GM23338 (cell line): ENCODE results near the gene ABCD1. TPM values are rescaled to one million over a fixed set of nuclear protein-coding genes. Genes with fewer than 3 reads are reported as not detected.

Source experiments
- ATAC-seq: fragments of 200-7000 bp; cut with Tn5 transposase; 3 replicates; pipeline ENCODE4 v1.9.1; 2020
- DNase-seq: peaks from one replicate; pipeline ENCODE4 v3.0.0-alpha.2; 2015; ENCODE audit warnings: low spot score
- H2AFZ ChIP-seq: fragments of 200-600 bp; sonication (generic); 2 replicates; pipeline ENCODE4 v1.8.0; 2016; ENCODE audit warnings: antibody characterized with exemption, mild to moderate bottlenecking, moderate library complexity
- H3F3A ChIP-seq: fragments of 200-600 bp; sonication (generic); replicated peaks from 2 replicates; pipeline ENCODE4 v1.8.0; 2017; ENCODE audit warnings: antibody characterized with exemption, mixed run types, low read depth
- H3K27ac ChIP-seq: fragments of 200-600 bp; sonication (generic); 2 replicates; pipeline ENCODE4 v1.6.1; 2016; ENCODE audit warnings: low read depth
- H3K27me3 ChIP-seq: fragments of 200-600 bp; sonication (generic); 2 replicates; pipeline ENCODE4 v1.8.0; 2016; ENCODE audit warnings: mild to moderate bottlenecking, mixed run types, moderate library complexity; ENCODE audit not compliant: insufficient read depth
- H3K36me3 ChIP-seq: fragments of 200-600 bp; sonication (generic); 2 replicates; pipeline ENCODE4 v1.8.0; 2016; ENCODE audit warnings: mild to moderate bottlenecking; ENCODE audit not compliant: insufficient read depth
- H3K4me1 ChIP-seq: fragments of 200-600 bp; sonication (generic); 2 replicates; pipeline ENCODE4 v1.8.0; 2016; ENCODE audit warnings: mild to moderate bottlenecking, moderate library complexity; ENCODE audit not compliant: insufficient read depth
- H3K4me2 ChIP-seq: fragments of 200-600 bp; sonication (generic); 2 replicates; pipeline ENCODE4 v1.7.1; 2017; ENCODE audit warnings: mixed run types
- H3K4me3 ChIP-seq: fragments of 200-600 bp; sonication (generic); 2 replicates; pipeline ENCODE4 v1.6.1; 2016; ENCODE audit warnings: mixed run types
- H3K79me2 ChIP-seq: fragments of 200-600 bp; sonication (generic); replicated peaks from 2 replicates; pipeline ENCODE4 v1.8.0; 2017; ENCODE audit warnings: mild to moderate bottlenecking; ENCODE audit not compliant: insufficient read depth
- H3K9me2 ChIP-seq: fragments of 200-600 bp; sonication (generic); 2 replicates; pipeline ENCODE4 v1.8.0; 2017; ENCODE audit not compliant: insufficient read depth
- H4K20me1 ChIP-seq: fragments of 200-600 bp; sonication (generic); replicated peaks from 2 replicates; pipeline ENCODE4 v1.8.0; 2017; ENCODE audit warnings: mild to moderate bottlenecking; ENCODE audit not compliant: insufficient read depth
- H3K27ac Mint-ChIP-seq: 2 replicates; pipeline ENCODE4 v1.8.0; 2020; ENCODE audit warnings: inconsistent platforms, mild to moderate bottlenecking, moderate library complexity, mixed read lengths
- H3K27me3 Mint-ChIP-seq: 3 replicates; pipeline ENCODE4 v1.8.0; 2022; ENCODE audit warnings: low read depth, mild to moderate bottlenecking, moderate library complexity, mixed read lengths, inconsistent platforms; ENCODE audit not compliant: insufficient read depth, poor library complexity
- H3K36me3 Mint-ChIP-seq: 3 replicates; pipeline ENCODE4 v1.8.0; 2021; ENCODE audit warnings: low read depth, mild to moderate bottlenecking, inconsistent platforms, moderate library complexity, mixed read lengths
- H3K4me1 Mint-ChIP-seq: 3 replicates; pipeline ENCODE4 v1.8.0; 2020; ENCODE audit warnings: mild to moderate bottlenecking, inconsistent platforms, mixed read lengths
- H3K4me3 Mint-ChIP-seq: 3 replicates; pipeline ENCODE4 v1.8.0; 2021; ENCODE audit warnings: moderate library complexity, mild to moderate bottlenecking, inconsistent platforms, mixed read lengths
- H3K9me3 Mint-ChIP-seq: 3 replicates; pipeline ENCODE4 v1.8.0; 2020; ENCODE audit warnings: moderate library complexity, mild to moderate bottlenecking, inconsistent platforms, mixed read lengths
- CREB1 ChIP-seq: fragments of 250-450 bp; sonication (Bioruptor Pico); IDR thresholded peaks from 2 replicates; pipeline ENCODE4 v1.5.0; 2020; ENCODE audit warnings: low read depth, mild to moderate bottlenecking, moderate library complexity
- EZH2phosphoT487 ChIP-seq: fragments of 200-600 bp; sonication (generic); IDR thresholded peaks from one replicate; pipeline ENCODE4 v1.8.1; 2018; ENCODE audit warnings: antibody characterized with exemption; ENCODE audit not compliant: unreplicated experiment
- JUNB ChIP-seq: IDR thresholded peaks from one replicate; pipeline ENCODE4 v1.6.1; 2016; ENCODE audit warnings: antibody characterized with exemption; ENCODE audit not compliant: unreplicated experiment
- NANOG ChIP-seq: IDR thresholded peaks from 2 replicates; pipeline ENCODE4 v1.6.1; 2016; ENCODE audit warnings: antibody characterized with exemption, borderline replicate concordance
- STAT1 ChIP-seq: IDR thresholded peaks from one replicate; pipeline ENCODE4 v1.6.1; 2016; ENCODE audit warnings: antibody characterized with exemption; ENCODE audit not compliant: unreplicated experiment
- ZNF114 ChIP-seq: fragments of 250-450 bp; sonication (Bioruptor Pico); IDR thresholded peaks from 2 replicates; pipeline ENCODE4 v1.5.0; 2020; ENCODE audit warnings: mild to moderate bottlenecking, moderate library complexity
- ZNF331 ChIP-seq: fragments of 250-450 bp; sonication (Bioruptor Pico); IDR thresholded peaks from 2 replicates; pipeline ENCODE4 v1.5.0; 2020; ENCODE audit warnings: low read depth, mild to moderate bottlenecking, moderate library complexity
- polyA plus RNA-seq: library from polyadenylated mRNA; unstranded; fragments of >200 nt; fragmentation: Nextera tagmentation; extraction: Ambion mirVana; gene quantifications from 2 replicates; pipeline ENCODE4 v1.2.1, GENCODE V29; 2016
- total RNA-seq: library from RNA; depleted of rRNA; stranded (reverse); fragments of >200 nt; shearing (Covaris generic); gene quantifications from 2 replicates; pipeline ENCODE4 v1.2.3, GENCODE V29; 2014
- TF ChIP-seq, protein P1 (sequence below): IDR thresholded peaks from one replicate; pipeline ENCODE4 v1.6.1; 2018; ENCODE audit warnings: antibody characterized with exemption; ENCODE audit not compliant: unreplicated experiment
- TF ChIP-seq, protein P2 (sequence below), 2 experiments: fragments of 200-600 bp in 1 of 2; sonication (generic) in 1 of 2; conservative IDR thresholded peaks; 2 replicates each; pipeline versions ENCODE4 v1.5.1 to v1.6.1; 2016 to 2017; ENCODE audit warnings: antibody characterized with exemption in 2 of 2, low read depth in 2 of 2, mild to moderate bottlenecking in 2 of 2, moderate library complexity in 1 of 2

Gene ABCD1
- total and polyA plus RNA-seq, 2 experiments from 2014 or later = 2.4 to 8.9 TPM

DNA sequence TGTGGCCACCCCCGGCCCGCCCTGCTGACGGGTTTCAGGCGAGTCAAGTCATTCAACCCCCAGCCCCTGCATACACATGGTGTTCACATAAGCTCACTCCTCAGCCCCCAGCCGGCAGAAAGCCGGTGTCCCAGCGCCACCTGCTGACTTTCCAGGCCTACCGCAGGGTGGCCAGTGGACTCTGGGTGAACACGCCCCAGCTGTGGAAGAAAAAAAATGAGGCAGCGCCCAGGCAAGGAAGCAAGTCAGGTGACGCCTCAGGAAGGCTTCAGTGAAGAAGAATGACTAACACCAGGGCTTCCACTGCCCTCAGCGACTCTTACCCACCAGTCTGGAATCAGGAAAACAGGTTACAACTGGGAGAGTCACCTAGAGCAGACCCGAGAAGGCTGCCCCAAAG is 16.2 kb upstream of the ABCD1 start (continued):
- TF ChIP-seq, protein P1, sequence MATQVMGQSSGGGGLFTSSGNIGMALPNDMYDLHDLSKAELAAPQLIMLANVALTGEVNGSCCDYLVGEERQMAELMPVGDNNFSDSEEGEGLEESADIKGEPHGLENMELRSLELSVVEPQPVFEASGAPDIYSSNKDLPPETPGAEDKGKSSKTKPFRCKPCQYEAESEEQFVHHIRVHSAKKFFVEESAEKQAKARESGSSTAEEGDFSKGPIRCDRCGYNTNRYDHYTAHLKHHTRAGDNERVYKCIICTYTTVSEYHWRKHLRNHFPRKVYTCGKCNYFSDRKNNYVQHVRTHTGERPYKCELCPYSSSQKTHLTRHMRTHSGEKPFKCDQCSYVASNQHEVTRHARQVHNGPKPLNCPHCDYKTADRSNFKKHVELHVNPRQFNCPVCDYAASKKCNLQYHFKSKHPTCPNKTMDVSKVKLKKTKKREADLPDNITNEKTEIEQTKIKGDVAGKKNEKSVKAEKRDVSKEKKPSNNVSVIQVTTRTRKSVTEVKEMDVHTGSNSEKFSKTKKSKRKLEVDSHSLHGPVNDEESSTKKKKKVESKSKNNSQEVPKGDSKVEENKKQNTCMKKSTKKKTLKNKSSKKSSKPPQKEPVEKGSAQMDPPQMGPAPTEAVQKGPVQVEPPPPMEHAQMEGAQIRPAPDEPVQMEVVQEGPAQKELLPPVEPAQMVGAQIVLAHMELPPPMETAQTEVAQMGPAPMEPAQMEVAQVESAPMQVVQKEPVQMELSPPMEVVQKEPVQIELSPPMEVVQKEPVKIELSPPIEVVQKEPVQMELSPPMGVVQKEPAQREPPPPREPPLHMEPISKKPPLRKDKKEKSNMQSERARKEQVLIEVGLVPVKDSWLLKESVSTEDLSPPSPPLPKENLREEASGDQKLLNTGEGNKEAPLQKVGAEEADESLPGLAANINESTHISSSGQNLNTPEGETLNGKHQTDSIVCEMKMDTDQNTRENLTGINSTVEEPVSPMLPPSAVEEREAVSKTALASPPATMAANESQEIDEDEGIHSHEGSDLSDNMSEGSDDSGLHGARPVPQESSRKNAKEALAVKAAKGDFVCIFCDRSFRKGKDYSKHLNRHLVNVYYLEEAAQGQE = no peak
- TF ChIP-seq CREB1 (CRISPR knock-in tag) = no peak
- TF ChIP-seq, protein P2, sequence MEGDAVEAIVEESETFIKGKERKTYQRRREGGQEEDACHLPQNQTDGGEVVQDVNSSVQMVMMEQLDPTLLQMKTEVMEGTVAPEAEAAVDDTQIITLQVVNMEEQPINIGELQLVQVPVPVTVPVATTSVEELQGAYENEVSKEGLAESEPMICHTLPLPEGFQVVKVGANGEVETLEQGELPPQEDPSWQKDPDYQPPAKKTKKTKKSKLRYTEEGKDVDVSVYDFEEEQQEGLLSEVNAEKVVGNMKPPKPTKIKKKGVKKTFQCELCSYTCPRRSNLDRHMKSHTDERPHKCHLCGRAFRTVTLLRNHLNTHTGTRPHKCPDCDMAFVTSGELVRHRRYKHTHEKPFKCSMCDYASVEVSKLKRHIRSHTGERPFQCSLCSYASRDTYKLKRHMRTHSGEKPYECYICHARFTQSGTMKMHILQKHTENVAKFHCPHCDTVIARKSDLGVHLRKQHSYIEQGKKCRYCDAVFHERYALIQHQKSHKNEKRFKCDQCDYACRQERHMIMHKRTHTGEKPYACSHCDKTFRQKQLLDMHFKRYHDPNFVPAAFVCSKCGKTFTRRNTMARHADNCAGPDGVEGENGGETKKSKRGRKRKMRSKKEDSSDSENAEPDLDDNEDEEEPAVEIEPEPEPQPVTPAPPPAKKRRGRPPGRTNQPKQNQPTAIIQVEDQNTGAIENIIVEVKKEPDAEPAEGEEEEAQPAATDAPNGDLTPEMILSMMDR (conservative IDR thresholded peaks at IDR 0.05; ENCODE audit: low read depth in 2 of 2) = peak; percentile 42 to 65

DNA sequence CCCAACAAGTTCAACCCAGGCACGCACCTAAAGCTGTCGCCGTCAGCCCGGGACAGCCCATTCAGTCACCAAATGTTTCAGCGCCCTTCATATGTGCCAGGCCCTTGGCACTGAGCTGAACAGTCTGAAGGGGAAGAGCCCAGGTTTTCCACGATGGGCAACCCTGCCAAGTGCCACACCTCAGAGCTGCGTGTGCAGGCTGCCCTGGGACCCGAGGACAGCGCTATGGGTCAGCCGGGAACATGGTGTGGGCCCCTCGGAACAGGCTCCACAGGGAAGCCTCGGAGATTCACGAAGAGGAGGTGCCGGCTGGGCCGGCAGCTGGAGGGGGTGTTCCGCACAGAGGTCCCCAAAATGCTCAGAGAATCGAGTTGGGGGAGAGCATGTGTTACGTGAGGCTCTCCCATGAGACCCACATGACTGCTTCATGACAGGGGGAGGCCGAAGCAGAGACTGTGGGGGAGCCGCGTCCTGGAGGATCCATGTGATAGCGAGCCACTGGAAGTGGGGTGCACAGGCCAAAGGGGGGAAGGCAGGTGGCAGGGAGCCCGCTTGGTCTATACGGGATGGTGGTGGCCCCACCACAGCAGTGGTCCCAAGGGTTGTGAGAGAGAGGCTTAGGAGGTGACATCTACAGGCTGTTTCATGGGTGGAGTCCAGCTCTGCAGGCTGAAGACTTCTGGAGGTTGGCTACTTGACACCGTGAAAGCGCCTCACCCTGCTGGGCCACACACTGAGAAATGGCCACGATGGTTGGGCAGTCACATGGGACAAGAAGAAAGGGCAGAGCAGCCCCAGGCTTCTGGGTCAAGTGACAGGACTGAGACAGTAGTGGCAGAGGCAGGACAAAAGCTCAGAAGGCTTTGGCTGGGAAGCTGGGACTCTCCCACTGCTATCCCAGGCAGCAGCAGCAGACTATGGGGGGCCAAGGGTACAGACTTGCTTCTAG is 14.7 kb upstream of the ABCD1 start:
- Mint-ChIP-seq H3K4me1 (peaks cover 9% of the 10 kb centered on the region), H3K4me3 (no peak overlapping the region), H3K9me3 (no peaks in the 10 kb centered on the region; the same call in 2 of the 3 replicates), H3K27me3 (peaks cover 1% of the 10 kb centered on the region), H3K36me3 (peaks cover 29% of the 10 kb centered on the region), H3K27ac (no peak overlapping the region)
- no peak overlapping the region for H3K27ac ChIP-seq
- H3K36me3 ChIP-seq = no peaks in the 10 kb centered on the region
- no peak for ATAC-seq
- H3K4me3 ChIP-seq = no peak overlapping the region
- H3K79me2 ChIP-seq = no peaks in the 10 kb centered on the region
- no peak overlapping the region for H3K4me2 ChIP-seq
- H3K27me3 ChIP-seq = no peaks in the 10 kb centered on the region
- no peaks in the 10 kb centered on the region for H3F3A ChIP-seq
- no peaks in the 10 kb centered on the region; the same call in 1 of the 2 replicates for H4K20me1 ChIP-seq
- no peak overlapping the region for H2AFZ ChIP-seq
- no peak for DNase-seq
- H3K4me1 ChIP-seq = no peaks in the 10 kb centered on the region
- no peaks in the 10 kb centered on the region for H3K9me2 ChIP-seq
- TF ChIP-seq EZH2phosphoT487 (no peak), STAT1 (no peak), JUNB (no peak), ZNF331 (no peak), NANOG (no peak), CREB1 (CRISPR knock-in tag) (no peak), ZNF114 (no peak)
- TF ChIP-seq, protein P2 (conservative IDR thresholded peaks at IDR 0.05; ENCODE audit: low read depth in 2 of 2) = no peak
